Body of pancreas (tissue), 4 donors: ENCODE results near the gene PDE4D. TPM values are rescaled to one million over a fixed set of nuclear protein-coding genes. Genes with fewer than 3 reads are reported as not detected.

Source experiments
- ATAC-seq: fragments of 150-250 bp; one replicate; pipeline ENCODE4 v1.9.1; 2016
- DNase-seq, 4 donors: peaks; one replicate each; pipeline ENCODE4 v3.0.0-alpha.2; 2019
- H3K27ac ChIP-seq, 4 donors: fragments of 200-600 bp; sonication (generic); 1 replicate in 3 of 4; 2 replicates in 1 of 4; pipeline versions ENCODE4 v1.5.1 to v1.6.1; 2016 to 2019; ENCODE audit warnings: mild to moderate bottlenecking in 1 of 4, mixed read lengths in 1 of 4, moderate library complexity in 1 of 4
- H3K27me3 ChIP-seq, 2 donors: fragments of 200-600 bp; sonication (generic); one replicate each; pipeline ENCODE4 v1.6.0; 2016; ENCODE audit warnings: mild to moderate bottlenecking in 1 of 2
- H3K36me3 ChIP-seq, 2 donors: fragments of 200-600 bp; sonication (generic); replicated peaks in 1 of 2; 2 replicates each; pipeline ENCODE4 v1.5.1; 2016; ENCODE audit warnings: low read depth in 2 of 2; ENCODE audit not compliant: insufficient read depth in 1 of 2
- H3K4me1 ChIP-seq: fragments of 200-600 bp; sonication (generic); one replicate; pipeline ENCODE4 v1.6.0; 2016
- H3K4me3 ChIP-seq, 2 donors: fragments of 200-600 bp; sonication (generic); 1 replicate in 1 of 2; 2 replicates in 1 of 2; pipeline ENCODE4 v1.5.1; 2016 to 2019
- H3K9me3 ChIP-seq, 3 donors: fragments of 200-600 bp; sonication (generic); 1 replicate in 2 of 3; 2 replicates in 1 of 3; pipeline ENCODE4 v1.5.1; 2016
- POLR2A ChIP-seq, 3 donors: fragments of 450-650 bp; IDR thresholded peaks; one replicate each; pipeline ENCODE4 v1.6.1; 2016; ENCODE audit warnings: antibody characterized with exemption in 3 of 3, mild to moderate bottlenecking in 2 of 3
- WGBS, 2 donors: methylation state at CpG; one replicate each; pipeline ENCODE4 v1.1.5; 2017; 5-methylcytosine and 5-hydroxymethylcytosine counted together
- intact Hi-C: fragments of 100-400 bp; cut with DNase I; formaldehyde crosslinking; loops from one replicate; pipeline ENCODE4 v1.15.1; 2023
- total RNA-seq, 2 donors: library from RNA; depleted of rRNA; stranded (reverse); fragments of >200 nt; gene quantifications; one replicate each; pipeline ENCODE4 v1.1.0, GENCODE V29; 2016
- TF ChIP-seq, protein P1 (sequence below), 7 experiments: fragments of 450-650 bp in 4 of 7; fragments of 200-600 bp in 3 of 7; sonication (generic) in 3 of 7; IDR thresholded peaks; one replicate each; pipeline ENCODE4 v1.5.1; 2016 to 2019; ENCODE audit warnings: antibody characterized with exemption in 7 of 7

The PDE4D gene
- total RNA-seq, 2 donors from 2014 or later: 8.6 to 9.2 TPM

- no peaks in the 10 kb centered on the region for H3K36me3 ChIP-seq
- no peaks in the 10 kb centered on the region for H3K27me3 ChIP-seq
- H3K9me3 ChIP-seq: no peaks in the 10 kb centered on the region
- no peak for TF ChIP-seq POLR2A (IDR thresholded peaks at IDR 0.05)
- TF ChIP-seq, protein P1, sequence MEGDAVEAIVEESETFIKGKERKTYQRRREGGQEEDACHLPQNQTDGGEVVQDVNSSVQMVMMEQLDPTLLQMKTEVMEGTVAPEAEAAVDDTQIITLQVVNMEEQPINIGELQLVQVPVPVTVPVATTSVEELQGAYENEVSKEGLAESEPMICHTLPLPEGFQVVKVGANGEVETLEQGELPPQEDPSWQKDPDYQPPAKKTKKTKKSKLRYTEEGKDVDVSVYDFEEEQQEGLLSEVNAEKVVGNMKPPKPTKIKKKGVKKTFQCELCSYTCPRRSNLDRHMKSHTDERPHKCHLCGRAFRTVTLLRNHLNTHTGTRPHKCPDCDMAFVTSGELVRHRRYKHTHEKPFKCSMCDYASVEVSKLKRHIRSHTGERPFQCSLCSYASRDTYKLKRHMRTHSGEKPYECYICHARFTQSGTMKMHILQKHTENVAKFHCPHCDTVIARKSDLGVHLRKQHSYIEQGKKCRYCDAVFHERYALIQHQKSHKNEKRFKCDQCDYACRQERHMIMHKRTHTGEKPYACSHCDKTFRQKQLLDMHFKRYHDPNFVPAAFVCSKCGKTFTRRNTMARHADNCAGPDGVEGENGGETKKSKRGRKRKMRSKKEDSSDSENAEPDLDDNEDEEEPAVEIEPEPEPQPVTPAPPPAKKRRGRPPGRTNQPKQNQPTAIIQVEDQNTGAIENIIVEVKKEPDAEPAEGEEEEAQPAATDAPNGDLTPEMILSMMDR (IDR thresholded peaks at IDR 0.05): no peak
- peaks cover 3% of the 10 kb centered on the region for H3K4me1 ChIP-seq
- ATAC-seq: no peak
- H3K27ac ChIP-seq: no peak overlapping the region
- DNase-seq: no peak
- intact Hi-C loops: no loop called here
- H3K4me3 ChIP-seq: no peak overlapping the region
- 83 to 96% methylated on average over 1 of the region's 1 CpG for WGBS, 2 donors
Observed at GRCh38 chr5:59206132-59206581, 687.4 kb downstream of the PDE4D start.

DNA sequence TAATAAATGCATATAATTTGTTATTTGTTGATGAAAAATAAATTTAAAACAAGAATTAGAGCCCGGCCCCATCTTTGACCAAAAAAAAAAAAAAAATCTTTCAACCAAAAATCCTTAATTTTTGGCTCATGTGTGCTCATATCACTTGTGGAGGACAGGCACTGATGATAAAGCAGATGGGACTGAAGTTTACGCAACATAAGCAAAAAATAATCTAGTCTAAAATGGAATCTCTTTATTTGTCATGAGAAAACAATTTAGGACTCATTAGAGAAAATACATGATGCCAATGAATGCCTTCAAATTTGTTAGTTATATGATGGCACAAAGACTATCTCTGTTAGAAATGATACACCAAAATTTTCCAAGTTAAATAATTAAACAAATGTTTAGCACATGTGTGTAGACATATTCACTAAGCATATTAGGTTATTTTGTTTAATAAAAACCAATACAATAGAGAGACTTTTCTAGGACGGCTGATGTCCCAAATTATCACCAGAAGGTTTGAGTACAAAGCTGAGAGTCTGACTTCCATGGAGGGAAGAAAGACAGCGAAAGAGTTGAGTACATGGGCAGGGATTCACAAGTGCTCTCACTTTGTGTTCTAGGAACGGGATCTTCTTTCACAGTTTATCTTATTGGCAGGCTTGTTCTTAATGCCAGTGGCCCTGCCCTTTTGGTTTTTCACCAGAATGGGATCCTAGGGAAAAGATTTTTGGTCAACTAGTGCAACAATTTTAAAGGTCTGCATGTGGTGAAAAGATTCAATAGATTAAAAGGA lies 689.2 kb downstream of the PDE4D start:
- WGBS, 2 donors: 80 to 85% methylated on average over 5 of the region's 5 CpGs
- DNase-seq (no peak), ATAC-seq (no peak)
- intact Hi-C loops: no loop called here
- no peak for TF ChIP-seq POLR2A (IDR thresholded peaks at IDR 0.05)
- TF ChIP-seq, protein P1 (IDR thresholded peaks at IDR 0.05): no peak
- Histone ChIP-seq H3K9me3 (no peaks in the 10 kb centered on the region), H3K27me3 (no peaks in the 10 kb centered on the region), H3K27ac (no peak overlapping the region), H3K36me3 (no peaks in the 10 kb centered on the region), H3K4me3 (no peak overlapping the region), H3K4me1 (no peaks in the 10 kb centered on the region)

GRCh38 chr5:59199868-59200267 lies 693.7 kb downstream of the PDE4D start:
- intact Hi-C loops: no loop called here
- ATAC-seq: no peak
- WGBS, 2 donors: 59 to 61% methylated on average over 7 of the region's 7 CpGs
- DNase-seq: no peak
- Histone ChIP-seq H3K9me3 (no peaks in the 10 kb centered on the region), H3K4me1 (peaks cover 4% of the 10 kb centered on the region), H3K27me3 (no peaks in the 10 kb centered on the region), H3K27ac (no peak overlapping the region), H3K36me3 (no peaks in the 10 kb centered on the region), H3K4me3 (no peak overlapping the region)
- TF ChIP-seq, protein P1 (IDR thresholded peaks at IDR 0.05): no peak
- TF ChIP-seq POLR2A (IDR thresholded peaks at IDR 0.05): no peak

GRCh38 chr5:59198832-59199231 lies 694.7 kb downstream of the PDE4D start:
- Histone ChIP-seq H3K27me3 (no peaks in the 10 kb centered on the region), H3K9me3 (no peaks in the 10 kb centered on the region), H3K36me3 (no peaks in the 10 kb centered on the region), H3K27ac (no peak overlapping the region), H3K4me1 (peaks cover 4% of the 10 kb centered on the region), H3K4me3 (no peak overlapping the region)
- TF ChIP-seq, protein P1 (IDR thresholded peaks at IDR 0.05): no peak
- no peak for TF ChIP-seq POLR2A (IDR thresholded peaks at IDR 0.05)
- intact Hi-C loops: no loop called here
- DNase-seq (no peak), ATAC-seq (no peak)
- whole genome bisulfite sequencing, 2 donors: 43 to 57% methylated on average over 1 of the region's 1 CpG

- ATAC-seq (no peak), DNase-seq (no peak)
- H3K27me3 ChIP-seq: no peaks in the 10 kb centered on the region
- TF ChIP-seq POLR2A (IDR thresholded peaks at IDR 0.05): no peak
- TF ChIP-seq, protein P1 (IDR thresholded peaks at IDR 0.05): no peak
- no peaks in the 10 kb centered on the region for H3K36me3 ChIP-seq
- no peak overlapping the region for H3K27ac ChIP-seq
- H3K4me1 ChIP-seq: peaks cover 4% of the 10 kb centered on the region
- 88 to 94% methylated on average over 2 of the region's 2 CpGs for WGBS, 2 donors
- no peaks in the 10 kb centered on the region for H3K9me3 ChIP-seq
- H3K4me3 ChIP-seq: no peak overlapping the region
- intact Hi-C loops: no loop called here
Observed at GRCh38 chr5:59198365-59198764, 695.2 kb downstream of the PDE4D start.
